ENCODE measurements around the gene NFATC2.

- TF ChIP-seq POLR2A (IDR thresholded peaks at IDR 0.05) (no peak), CTCF (IDR thresholded peaks at IDR 0.05) (no peak)
Measured at GRCh38 chr20:51346686-51347485, 195.6 kb downstream of the NFATC2 start.
